Psoas muscle (tissue), 8 donors: ENCODE results near the gene KIRREL1. TPM values are rescaled to one million over a fixed set of nuclear protein-coding genes. Genes with fewer than 3 reads are reported as not detected.

Experiments
- ATAC-seq, 4 donors: fragments of 200-7000 bp; cut with Tn5 transposase; one replicate each; pipeline ENCODE4 v1.9.1; 2020; ENCODE audit warnings: moderate library complexity in 3 of 4, mild to moderate bottlenecking in 2 of 4
- DNase-seq, 2 donors: peaks; one replicate each; pipeline ENCODE4 v3.0.0-alpha.2; 2020
- H3K27ac ChIP-seq: fragments of 200-600 bp; one replicate; pipeline ENCODE4 v1.8.0; 2022
- H3K27me3 ChIP-seq, 3 donors: fragments of 200-600 bp in 1 of 3; one replicate each; pipeline versions ENCODE4 v1.6.1 to v1.8.0; 2013 to 2022; ENCODE audit warnings: low read length in 2 of 3, mild to moderate bottlenecking in 2 of 3, moderate library complexity in 1 of 3; ENCODE audit not compliant: insufficient read depth in 3 of 3
- H3K36me3 ChIP-seq, 2 donors: fragments of 200-600 bp in 1 of 2; one replicate each; pipeline versions ENCODE4 v1.6.1 to v1.8.0; 2013 to 2022; ENCODE audit warnings: low read depth in 1 of 2, mild to moderate bottlenecking in 1 of 2, moderate library complexity in 1 of 2; ENCODE audit not compliant: insufficient read depth in 1 of 2
- H3K4me1 ChIP-seq: fragments of 200-600 bp; one replicate; pipeline ENCODE4 v1.8.0; 2022
- H3K4me3 ChIP-seq: fragments of 200-600 bp; one replicate; pipeline ENCODE4 v1.8.0; 2022; ENCODE audit warnings: mild to moderate bottlenecking
- H3K9me3 ChIP-seq: fragments of 200-600 bp; one replicate; pipeline ENCODE4 v1.8.0; 2022
- WGBS, 3 donors: extraction: QIAGEN DNeasy Blood & Tissue Kit; methylation state at CpG; one replicate each; pipeline versions ENCODE4 v1.1.6 to v1.1.7; 2013; 5-methylcytosine and 5-hydroxymethylcytosine counted together
- intact Hi-C, 2 donors: fragments of 100-400 bp; cut with DNase I; formaldehyde crosslinking; loops; one replicate each; pipeline versions ENCODE4 v1.11.0 to v1.14.2; 2022
- polyA plus RNA-seq, 3 donors: library from polyadenylated mRNA; stranded (reverse); fragments of 200-250 nt; gene quantifications; one replicate each; pipeline ENCODE4 v1.2.3, GENCODE V29; 2013
- total RNA-seq, 4 donors: library from RNA; stranded (reverse); fragmentation: NEBNext Ultra II Directional in 2 of 4; extraction: Animal tissue kit (Norgen Biotek cat#: 25700) in 2 of 4; gene quantifications; one replicate each; pipeline versions ENCODE4 v1.2.1 to v1.2.4, GENCODE V29; 2021 to 2023
- TF ChIP-seq, protein P1 (sequence below): fragments of 200-600 bp; IDR thresholded peaks from one replicate; pipeline ENCODE4 v1.8.0; 2022; ENCODE audit warnings: antibody characterized with exemption
- donor health status: healthy with polysubstance abuse.
- donor health status: DM: no; HTN: no; CAD: no; lungs with moderate emphysema.
- donor health status: Bipolar disorder and iron deficiency.
- donor health status: healthy.
- donor health status: DM: yes; HTN: yes; CAD: no.
- donor health status: DM: no; HTN: no; CAD: no.
- donor health status: DM: no; HTN: no; CAD: no.
- donor health status: DM: yes; HTN: yes; CAD: no.

KIRREL1 gene
- total and polyA plus RNA-seq, 7 donors: 1.3 to 7.6 (median 4.3) TPM

DNA sequence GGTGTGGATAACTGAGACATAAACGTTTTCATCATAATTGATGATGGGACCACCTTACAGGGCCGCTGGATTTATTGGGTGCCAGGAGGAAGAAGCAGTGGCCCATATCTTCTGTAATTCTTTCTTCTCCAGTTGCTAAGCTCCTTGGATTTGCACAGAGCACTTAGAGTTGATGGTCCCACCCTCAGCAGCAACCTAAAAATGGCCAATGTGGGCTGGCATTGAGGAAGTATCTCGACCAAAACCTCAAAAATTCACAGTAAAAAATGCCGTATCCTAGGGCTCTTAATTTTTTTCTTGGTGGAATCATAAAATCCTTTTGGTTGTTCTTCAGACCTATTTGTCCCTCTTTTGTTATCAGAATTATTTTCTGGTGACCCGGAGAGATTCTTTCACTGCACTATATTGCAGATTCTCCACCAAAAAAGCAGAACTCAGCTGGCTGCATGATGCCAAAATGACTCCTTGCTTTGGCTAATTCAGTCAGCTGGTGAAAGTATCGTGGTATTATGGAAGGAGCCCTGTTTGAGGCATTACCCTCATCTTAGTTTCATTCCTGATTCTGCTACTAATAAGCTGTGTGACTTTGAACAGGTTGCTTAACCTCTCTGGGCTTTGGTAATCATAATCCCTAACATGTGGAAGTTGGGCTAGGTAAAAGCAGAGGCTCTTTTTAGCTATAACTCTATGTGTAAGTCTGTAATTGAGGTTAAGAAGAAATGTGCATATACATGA, 27.6 kb downstream of the KIRREL1 start:
- TF ChIP-seq, protein P1, sequence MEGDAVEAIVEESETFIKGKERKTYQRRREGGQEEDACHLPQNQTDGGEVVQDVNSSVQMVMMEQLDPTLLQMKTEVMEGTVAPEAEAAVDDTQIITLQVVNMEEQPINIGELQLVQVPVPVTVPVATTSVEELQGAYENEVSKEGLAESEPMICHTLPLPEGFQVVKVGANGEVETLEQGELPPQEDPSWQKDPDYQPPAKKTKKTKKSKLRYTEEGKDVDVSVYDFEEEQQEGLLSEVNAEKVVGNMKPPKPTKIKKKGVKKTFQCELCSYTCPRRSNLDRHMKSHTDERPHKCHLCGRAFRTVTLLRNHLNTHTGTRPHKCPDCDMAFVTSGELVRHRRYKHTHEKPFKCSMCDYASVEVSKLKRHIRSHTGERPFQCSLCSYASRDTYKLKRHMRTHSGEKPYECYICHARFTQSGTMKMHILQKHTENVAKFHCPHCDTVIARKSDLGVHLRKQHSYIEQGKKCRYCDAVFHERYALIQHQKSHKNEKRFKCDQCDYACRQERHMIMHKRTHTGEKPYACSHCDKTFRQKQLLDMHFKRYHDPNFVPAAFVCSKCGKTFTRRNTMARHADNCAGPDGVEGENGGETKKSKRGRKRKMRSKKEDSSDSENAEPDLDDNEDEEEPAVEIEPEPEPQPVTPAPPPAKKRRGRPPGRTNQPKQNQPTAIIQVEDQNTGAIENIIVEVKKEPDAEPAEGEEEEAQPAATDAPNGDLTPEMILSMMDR: no peak
- intact Hi-C loops: no loop called here
- ATAC-seq: no peak

DNA sequence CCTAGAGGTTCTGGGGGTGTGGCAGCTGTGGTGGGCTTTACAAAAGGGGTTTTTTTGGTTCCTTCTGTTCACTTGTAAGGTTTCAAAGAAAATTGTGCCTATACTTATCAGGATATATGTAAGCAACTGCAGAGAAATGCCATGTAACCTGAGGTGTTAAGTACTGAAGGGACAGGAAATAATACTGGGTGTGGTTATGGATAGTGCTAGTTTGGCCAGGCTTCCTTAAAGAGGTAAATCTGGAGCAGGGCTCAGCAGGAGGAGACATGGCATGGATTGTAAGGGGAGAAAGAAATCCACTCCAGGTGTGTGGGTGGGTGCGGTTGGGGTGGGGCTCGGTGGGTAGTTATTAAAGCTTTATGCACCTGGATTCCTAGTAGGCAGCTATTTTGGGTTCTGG, 28.3 kb downstream of the KIRREL1 start:
- TF ChIP-seq, protein P1: no peak
- Histone ChIP-seq H3K27ac (no peak overlapping the region), H3K27me3 (peaks cover 0 to 10% (median 0%) of the 10 kb centered on the region in 3 donors), H3K36me3 (no peaks in the 10 kb centered on the region), H3K4me3 (no peak overlapping the region), H3K4me1 (peaks cover 21% of the 10 kb centered on the region), H3K9me3 (no peaks in the 10 kb centered on the region)
- ATAC-seq (no peak), DNase-seq (no peak)
- intact Hi-C loops: no loop called here
- WGBS, 3 donors: 38 to 52% (median 41%) methylated on average over 2 of the region's 2 CpGs

More for the DNA sequence above, 27.6 kb downstream of the KIRREL1 start:
- Histone ChIP-seq H3K27ac (peak overlapping the region; percentile 58), H3K36me3 (no peaks in the 10 kb centered on the region), H3K4me1 (peaks cover 21% of the 10 kb centered on the region), H3K4me3 (no peak overlapping the region), H3K27me3 (peaks cover 0 to 10% (median 0%) of the 10 kb centered on the region in 3 donors), H3K9me3 (no peaks in the 10 kb centered on the region)
- DNase-seq: no peak
- WGBS, 3 donors: 22 to 33% (median 25%) methylated on average over 6 of the region's 6 CpGs

DNA sequence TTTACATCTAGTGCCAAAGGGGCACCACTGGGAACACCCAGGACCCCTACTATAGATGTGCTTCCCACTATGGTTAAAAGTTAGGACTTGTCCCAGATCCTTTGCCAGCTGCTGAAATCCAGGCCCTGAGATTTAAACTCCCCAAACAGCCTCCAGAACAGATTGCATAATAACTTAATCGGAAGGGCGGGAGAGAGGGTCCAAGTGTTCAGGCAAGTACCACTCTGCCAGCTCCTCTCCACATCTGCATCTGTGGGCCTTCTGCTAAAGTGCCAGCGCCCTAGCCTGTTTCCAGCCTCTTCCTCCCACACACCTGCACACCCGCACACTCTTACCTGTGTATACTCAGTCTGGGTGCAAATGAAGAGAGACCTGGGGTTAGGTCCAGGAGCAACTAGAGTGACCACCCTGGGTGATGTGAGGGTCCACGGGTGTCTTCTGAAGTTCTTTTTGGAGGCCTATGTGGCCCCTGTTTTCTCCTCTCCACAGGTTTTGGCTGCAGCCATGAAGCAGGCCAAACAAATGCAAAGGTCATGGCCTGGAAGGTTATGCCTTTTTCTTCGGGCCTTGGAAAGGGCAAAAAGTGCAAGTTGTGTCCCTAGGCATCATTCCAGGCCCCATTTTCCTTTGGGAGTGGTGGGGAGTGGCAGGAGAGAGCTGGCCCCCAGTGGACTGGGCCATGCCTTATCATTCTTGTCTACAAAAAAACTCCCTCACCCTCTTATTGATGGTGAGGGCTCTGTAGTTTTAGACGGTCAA, 29.3 kb downstream of the KIRREL1 start:
- 36 to 43% (median 39%) methylated on average over 7 of the region's 7 CpGs for WGBS, 3 donors
- no peak overlapping the region for H3K4me3 ChIP-seq
- TF ChIP-seq, protein P1: no peak
- peak in 3 of 4 donors; percentile 45 to 63 (median 45) for ATAC-seq
- H3K4me1 ChIP-seq: peaks cover 21% of the 10 kb centered on the region
- intact Hi-C loops: no loop called here
- no peaks in the 10 kb centered on the region for H3K9me3 ChIP-seq
- no peak for DNase-seq
- peaks cover 0 to 3% (median 0%) of the 10 kb centered on the region in 3 donors for H3K27me3 ChIP-seq
- H3K27ac ChIP-seq: peak overlapping the region; percentile 10
- no peaks in the 10 kb centered on the region for H3K36me3 ChIP-seq

DNA sequence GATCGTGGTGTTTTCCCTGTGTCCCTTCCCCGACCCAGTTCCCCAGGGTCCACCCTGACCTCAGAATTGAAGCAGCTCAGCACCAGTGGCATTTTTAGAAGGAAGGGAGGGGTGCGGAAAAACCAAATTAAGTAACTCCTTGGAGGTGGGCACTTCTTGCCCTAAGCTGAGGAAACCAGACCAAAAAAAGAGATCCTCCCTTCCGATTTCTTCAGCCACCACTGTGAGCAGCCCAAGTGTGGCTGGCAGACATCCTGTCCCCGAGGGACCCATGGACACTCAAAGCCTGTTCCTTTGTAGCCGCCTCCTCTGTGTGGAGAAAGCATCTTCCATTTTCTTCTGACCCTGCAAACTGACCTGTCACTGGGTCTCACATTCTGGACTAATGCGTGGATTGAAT, 31.3 kb downstream of the KIRREL1 start:
- intact Hi-C loops: no loop called here
- H3K4me1 ChIP-seq: peaks cover 16% of the 10 kb centered on the region
- DNase-seq (peak; percentile 60 to 77), ATAC-seq (peak in 1 of 4 donors; percentile 45)
- no peak overlapping the region for H3K4me3 ChIP-seq
- no peaks in the 10 kb centered on the region for H3K9me3 ChIP-seq
- no peaks in the 10 kb centered on the region for H3K36me3 ChIP-seq
- TF ChIP-seq, protein P1: no peak
- no peaks in the 10 kb centered on the region for H3K27me3 ChIP-seq
- WGBS, 3 donors: 59 to 67% (median 62%) methylated on average over 7 of the region's 7 CpGs
- H3K27ac ChIP-seq: no peak overlapping the region
